IPS-11a (cell line): Measurements from ENCODE around the gene CENPM.

Experiments used
- H3K4me3 ChIP-seq: one replicate; pipeline ENCODE4 v1.5.1; 2013; ENCODE audit warnings: low read depth, low read length, control low read depth

CENPM gene

GRCh38 chr22:41933411-41934177, 13.4 kb downstream of the CENPM start:
- no peak overlapping the region for H3K4me3 ChIP-seq

GRCh38 chr22:41932353-41932752, 14.6 kb downstream of the CENPM start:
- no peak overlapping the region for H3K4me3 ChIP-seq

- H3K4me3 ChIP-seq: no peak overlapping the region
Observed at GRCh38 chr22:41931701-41932269, 15.2 kb downstream of the CENPM start.

GRCh38 chr22:41929418-41929810, 17.5 kb downstream of the CENPM start:
- H3K4me3 ChIP-seq: no peak overlapping the region

GRCh38 chr22:41928593-41929417, 18.1 kb downstream of the CENPM start:
- H3K4me3 ChIP-seq: no peak overlapping the region

GRCh38 chr22:41927813-41928212, 19.1 kb downstream of the CENPM start:
- H3K4me3 ChIP-seq: no peak overlapping the region

- peak overlapping the region; percentile 13 for H3K4me3 ChIP-seq
Observed at GRCh38 chr22:41925783-41926460, 21.0 kb downstream of the CENPM start.

- H3K4me3 ChIP-seq: no peak overlapping the region
Observed at GRCh38 chr22:41923595-41924276, 23.2 kb downstream of the CENPM start.

- H3K4me3 ChIP-seq: no peak overlapping the region
Observed at GRCh38 chr22:41922940-41923594, 23.9 kb downstream of the CENPM start.

- no peak overlapping the region for H3K4me3 ChIP-seq
Observed at GRCh38 chr22:41922328-41922727, 24.6 kb downstream of the CENPM start.

GRCh38 chr22:41920271-41920976, 26.5 kb downstream of the CENPM start:
- peak overlapping the region; percentile 17 for H3K4me3 ChIP-seq

GRCh38 chr22:41919357-41920224, 27.4 kb downstream of the CENPM start:
- H3K4me3 ChIP-seq: peak overlapping the region; percentile 42

GRCh38 chr22:41917903-41918791, 28.8 kb downstream of the CENPM start:
- no peak overlapping the region for H3K4me3 ChIP-seq

GRCh38 chr22:41917375-41917902, 29.5 kb downstream of the CENPM start:
- H3K4me3 ChIP-seq: no peak overlapping the region

- no peak overlapping the region for H3K4me3 ChIP-seq
Observed at GRCh38 chr22:41916745-41917358, 30.1 kb downstream of the CENPM start.

GRCh38 chr22:41915786-41916493, 31.0 kb downstream of the CENPM start:
- peak overlapping the region; percentile 33 for H3K4me3 ChIP-seq
